Eye (tissue), 1 donor: ENCODE results near the gene GIMAP1.

Experiments
- DNase-seq: peaks from one replicate; pipeline ENCODE4 v3.0.0-alpha.2; 2015

The GIMAP1 gene

DNA sequence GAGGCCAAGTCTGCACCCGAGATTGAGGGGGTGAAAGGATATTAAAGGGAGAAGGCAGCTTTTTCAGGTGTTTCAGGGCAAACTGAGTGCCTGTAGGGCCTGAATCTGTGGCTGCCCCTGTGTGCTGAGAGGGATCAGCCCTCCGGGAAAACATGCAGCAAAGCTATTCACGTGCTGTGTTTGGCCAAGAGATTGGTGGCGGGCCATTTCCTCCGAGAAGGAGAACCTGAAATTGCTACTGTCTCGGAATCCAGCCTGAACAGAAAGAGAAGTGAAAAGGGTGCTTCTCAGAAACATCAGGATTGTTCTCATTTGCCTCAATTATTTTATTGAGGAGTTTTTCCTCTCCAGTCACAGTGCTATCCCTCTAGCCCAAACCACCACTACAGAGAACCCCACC is 36.8 kb downstream of the GIMAP1 start:
- no peak for DNase-seq

DNA sequence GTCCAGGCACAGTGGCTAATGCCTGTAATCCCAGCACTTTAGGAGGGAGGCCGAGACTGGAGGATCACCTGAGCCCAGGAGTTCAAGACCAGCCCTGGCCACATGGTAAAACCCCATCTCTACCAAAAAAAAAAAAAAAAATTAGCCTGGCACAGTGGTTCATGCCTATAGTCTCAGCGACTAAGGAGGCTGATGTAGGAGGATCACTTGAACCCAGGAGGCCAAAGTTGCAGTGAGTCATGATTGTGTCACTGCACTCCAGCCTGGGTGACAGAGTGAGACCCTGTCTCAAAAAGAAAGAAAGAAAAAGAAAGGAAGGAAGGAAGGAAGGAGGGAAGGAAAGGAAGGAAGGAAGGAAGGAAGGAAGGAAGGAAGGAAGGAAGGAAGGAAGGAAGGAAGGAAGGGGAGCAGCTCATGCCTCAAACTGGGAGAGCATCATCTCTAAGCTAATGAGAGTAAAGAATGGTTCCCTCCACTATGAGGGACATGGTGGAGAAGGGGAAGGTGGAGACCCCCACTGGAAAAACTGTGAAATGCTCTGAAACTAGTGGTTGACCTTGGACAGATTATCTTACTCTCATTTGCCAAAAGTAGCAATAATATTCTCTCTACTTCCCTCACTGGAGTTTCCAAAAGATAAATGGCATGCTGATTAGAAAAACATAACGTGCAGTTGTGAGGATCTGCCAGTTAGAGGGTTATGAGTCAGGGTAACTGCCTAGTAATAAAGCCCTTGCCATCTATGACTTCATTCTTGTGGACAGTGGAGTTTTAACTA is 37.6 kb downstream of the GIMAP1 start:
- DNase-seq: peak; percentile 50

DNA sequence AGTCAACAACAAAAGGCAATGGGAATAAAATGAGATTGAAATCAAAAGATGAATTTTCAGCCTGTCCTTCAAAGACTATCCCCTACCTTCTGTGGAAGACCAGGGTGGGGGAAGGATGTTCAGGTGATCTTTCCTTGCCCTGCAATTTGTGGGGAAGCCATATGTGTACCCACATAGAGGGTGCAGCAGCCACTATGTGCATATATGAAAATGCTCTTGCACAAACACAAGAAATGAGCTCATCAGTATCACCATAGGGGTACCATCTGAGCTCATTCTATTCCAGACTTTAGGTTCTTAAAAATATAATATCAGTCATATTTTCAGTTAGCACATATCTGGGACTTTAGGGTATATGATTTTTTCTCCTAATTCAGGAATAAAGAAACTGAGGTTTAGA is 38.5 kb downstream of the GIMAP1 start:
- no peak for DNase-seq

DNA sequence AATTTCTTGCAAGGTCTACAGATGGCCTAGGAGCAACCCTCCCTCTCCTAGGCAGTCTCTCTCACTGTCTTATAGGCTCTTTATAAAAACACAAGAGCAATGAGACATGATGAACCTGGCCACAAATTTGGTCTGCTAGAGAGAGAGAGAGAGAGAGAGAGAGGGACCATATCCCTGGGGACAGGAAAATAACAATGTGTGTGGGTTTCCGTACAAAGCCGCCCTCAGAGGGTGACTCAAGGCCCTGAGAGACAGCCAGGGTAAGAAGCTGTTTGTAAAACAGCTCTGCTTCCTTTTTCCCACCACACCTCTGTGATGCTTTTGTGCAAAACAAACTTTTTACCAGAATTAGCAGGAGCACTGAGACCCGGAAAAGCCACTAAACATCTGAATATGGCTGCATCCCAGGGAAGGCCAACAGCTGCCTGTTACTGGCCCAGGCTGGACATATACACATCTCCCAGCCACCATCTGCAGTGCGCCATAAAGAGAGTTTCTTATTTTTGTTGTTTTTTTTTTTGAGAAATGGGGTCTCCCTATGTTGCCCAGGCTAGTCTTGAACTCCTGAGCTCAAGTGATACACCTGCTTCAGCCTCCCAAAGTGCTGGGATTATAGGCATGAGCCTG is 39.2 kb downstream of the GIMAP1 start:
- no peak for DNase-seq

DNA sequence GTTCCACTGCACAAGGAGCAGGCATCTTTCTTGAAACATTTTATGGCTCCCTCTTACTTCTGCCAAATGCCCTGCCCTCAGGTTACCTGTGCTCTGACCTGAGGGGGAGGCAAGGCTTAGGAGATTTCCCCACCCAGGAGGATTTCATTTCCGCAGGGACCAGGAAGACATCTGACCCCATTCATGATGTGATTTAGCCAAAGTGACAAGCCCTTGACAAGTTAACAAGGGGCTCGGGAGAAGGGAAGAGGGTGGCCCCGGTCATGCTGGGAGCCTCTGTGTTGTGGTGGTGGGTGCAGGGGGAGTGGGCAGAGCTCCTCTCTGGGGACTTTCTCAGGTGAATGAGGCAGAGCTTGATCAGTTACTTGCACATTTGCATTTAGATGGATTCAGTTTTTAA is 39.8 kb downstream of the GIMAP1 start:
- no peak for DNase-seq

DNA sequence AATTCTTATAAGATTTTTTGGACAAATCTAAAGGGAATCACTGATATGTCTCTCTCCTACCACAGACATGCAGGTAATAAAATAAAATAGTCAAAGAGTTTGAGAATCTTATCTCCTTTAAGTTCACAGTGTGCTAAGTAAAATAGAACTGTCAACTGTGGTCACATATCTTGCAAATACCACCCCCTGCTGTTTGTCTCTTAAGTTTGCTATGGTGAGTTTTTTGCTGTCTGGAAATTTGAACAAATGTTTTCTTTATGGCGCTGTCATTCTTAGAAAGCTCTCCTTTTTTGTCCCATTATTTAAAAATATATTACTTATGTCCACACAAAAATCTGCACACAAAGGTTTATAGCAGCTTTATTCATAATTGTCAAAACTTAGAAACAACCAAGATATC is 40.4 kb downstream of the GIMAP1 start:
- peak; percentile 24 for DNase-seq

DNA sequence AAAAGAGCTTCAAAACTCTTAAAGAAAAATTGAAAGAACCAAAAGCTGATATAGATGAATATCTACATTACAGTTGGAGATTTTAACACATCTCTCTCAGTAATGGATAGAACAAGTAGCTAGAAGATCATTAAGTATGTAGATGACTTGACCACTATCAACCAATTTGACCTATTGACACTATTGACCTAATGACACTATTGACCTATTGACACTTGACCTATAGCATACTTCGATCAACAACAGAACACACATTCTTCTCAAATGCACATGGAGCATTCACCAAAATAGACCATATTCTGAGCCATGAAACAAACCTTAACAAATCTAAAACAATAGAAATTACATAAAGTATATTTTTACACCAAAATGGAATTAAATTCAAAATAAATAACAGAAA is 43.1 kb downstream of the GIMAP1 start:
- DNase-seq: no peak

DNA sequence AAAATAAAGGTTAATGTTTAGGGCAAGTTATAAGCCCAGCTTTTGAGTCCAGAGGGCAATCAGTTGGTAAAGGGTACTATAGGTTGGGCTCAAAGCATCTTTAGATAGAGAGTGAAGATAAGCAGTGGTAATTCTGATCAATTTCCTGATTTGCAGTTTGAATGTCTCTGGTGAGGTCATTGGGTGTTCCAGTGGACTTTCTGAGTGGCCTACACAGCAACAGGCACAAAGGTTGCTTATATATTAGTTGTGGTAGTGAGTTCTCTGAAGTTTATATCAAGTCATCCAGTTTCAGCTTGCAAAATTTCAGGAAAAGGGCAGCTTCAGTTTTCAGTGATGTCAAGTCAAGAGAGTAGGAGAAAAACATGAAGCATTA is 49.9 kb downstream of the GIMAP1 start:
- DNase-seq: no peak

DNA sequence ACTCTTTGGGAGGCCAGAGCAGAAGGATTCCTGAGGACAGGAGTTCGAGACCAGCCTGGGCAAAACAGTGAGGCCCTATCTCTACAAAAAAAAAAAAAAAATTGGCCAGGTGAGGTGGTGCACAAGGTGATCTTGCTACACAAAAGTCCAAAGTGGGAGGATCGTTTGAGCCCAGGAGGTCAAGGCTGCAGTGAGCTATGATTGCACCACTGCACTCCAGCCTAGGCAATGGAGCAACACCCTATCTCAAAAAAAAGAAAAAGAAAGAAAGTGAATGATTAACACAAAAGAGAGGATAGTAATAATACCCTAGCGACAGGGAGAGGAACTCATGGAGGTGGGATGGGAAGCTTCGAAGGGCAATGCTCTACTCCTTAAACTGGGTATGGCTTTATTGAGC is 53.4 kb downstream of the GIMAP1 start:
- no peak for DNase-seq
